Left renal pelvis (tissue), 4 donors: ENCODE results near the gene NEDD9. TPM values are rescaled to one million over a fixed set of nuclear protein-coding genes. Genes with fewer than 3 reads are reported as not detected.

Experiments used
- DNase-seq, 4 donors: peaks; one replicate each; pipeline ENCODE4 v3.0.0-alpha.2; 2013; ENCODE audit warnings: low read depth in 4 of 4, low spot score in 3 of 4
- polyA plus RNA-seq, 4 donors: library from polyadenylated mRNA; unstranded; fragments of 120-200 nt; gene quantifications; one replicate each; pipeline ENCODE4 v1.2.1, GENCODE V29; 2013; ENCODE audit not compliant: insufficient read length in 4 of 4

The NEDD9 gene
- polyA plus RNA-seq, 4 donors = 27.5 to 74.7 (median 68.8) TPM

DNA sequence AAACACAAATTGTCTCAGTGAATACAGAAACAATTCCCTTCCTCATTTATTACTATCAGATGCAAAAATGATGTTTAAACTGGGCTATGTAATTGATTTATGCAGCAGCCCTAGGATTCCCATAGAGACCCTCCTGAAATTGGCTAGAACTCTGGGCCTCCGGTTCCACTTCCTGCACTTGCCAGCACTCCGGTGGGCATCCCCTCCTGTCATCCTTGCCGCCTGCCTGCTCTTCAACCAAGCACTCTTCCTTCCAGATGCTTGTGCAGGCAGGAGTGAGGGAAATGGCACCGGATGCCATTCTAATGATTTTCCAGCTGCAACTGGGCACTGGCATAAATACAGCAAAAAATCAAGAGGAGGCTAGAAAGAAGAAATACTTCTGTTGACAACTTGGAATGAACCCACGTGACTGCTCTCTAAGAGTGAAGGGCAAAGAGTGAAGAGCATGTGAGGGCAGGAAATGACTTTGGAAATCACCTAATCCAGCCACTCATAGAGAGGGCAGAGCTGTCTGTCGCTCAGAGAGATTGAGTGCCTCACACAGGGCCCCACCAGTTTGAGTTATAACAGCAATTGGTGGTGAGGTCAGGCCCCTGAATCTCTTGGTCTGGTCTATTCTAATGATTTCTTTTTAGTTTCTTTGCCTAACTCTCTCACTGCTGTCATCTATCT, 3.7 kb upstream of the NEDD9 start:
- no peak for DNase-seq

DNA sequence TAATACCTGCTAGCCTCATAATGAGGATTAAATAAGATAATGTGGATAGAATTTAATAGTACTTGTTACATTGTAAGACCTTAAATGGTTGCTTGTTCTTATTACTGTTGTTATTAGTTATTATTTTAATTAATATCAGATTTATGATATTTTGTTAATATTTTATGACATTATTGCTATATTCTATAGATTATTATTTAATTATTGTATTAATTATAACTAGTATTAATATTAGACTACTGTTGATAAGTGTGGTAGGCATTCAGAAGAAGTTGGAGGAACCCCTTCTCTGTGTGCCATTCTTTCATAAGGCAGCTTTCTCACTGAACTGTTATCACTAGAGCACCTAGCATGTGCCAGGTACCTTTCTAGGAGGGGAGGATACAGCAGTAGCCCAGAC, 2.6 kb upstream of the NEDD9 start:
- no peak for DNase-seq

DNA sequence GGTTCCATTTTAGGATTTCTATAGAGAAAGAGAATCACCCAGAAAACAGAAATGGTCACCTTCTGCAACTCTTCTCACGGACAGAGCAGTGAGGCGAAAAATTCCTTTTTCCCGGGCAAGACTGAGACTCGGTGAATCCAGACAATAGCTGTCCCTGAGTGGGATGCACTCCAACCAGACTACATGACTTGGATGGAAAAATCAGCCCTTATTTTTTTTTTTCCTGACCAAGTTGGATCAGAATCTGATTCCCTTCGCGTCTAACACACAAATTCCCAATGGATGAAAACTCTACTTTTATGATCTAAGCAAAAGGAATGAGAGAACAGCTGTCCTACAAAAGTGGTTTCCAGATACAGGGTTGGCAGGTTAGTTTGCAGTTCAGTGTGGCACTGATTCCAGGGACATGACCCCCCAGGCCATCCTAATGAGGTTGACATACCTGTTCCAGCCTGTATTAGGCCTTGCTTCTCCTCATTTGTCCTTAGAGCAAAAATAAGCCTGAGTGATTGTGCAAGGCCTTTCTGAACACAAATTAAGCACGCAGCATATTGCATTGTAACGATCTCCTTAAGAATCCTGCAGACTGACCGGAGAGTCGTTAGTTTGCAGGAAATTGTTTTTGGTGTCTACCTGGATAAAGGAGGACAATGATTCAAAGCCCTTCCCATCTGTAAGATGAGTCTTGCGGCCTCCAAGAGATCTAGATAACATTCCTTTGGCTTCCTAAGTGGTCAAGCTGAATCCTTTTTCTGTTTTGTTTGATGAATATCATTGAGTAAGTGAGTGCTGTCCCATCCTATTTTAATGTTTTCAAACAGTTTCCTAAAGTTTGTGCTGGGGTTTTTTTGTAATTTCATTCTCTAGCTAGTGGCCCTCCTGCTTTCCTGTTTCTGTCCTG, 1.5 kb upstream of the NEDD9 start:
- no peak for DNase-seq

DNA sequence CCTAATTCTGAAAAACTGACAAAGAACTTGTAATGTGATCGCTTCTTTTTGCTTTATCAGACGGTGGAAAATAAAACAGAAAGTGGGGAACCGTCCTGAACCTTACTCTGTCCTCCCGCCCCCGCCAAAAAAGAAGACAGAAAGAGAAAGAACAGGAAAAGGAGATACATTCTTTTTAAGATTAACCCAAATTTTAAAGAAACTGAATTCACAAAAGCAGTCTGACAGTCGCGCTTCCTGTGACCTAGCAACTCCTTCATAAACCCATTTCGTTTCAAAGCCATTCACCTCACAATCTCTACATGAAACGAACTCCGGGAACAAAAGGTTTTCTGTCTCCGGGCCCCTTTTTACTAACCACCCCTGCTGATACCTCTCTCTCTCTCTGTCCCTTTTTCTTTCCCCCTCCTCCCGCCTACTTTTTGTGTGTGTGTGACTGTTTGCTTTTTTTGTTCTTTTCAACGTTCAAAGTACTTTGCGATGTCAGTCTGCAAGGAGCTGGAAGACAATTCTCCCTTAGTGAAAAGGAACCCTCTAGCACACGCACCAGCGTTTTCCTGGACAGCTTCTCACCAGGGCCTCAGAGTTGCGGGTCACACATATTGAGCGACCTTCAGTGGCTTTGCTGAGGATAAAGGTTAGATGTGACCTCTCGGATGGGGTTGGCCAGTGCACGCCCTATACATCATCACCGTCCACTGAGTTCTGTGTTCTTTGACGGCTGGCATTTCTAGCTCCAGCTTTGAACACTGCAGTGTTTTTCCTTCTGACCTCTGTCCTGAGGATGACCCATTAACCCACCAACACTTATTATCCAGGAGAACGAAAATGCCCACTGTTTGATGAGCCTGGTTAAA, 530 bp upstream of the NEDD9 start:
- DNase-seq = no peak

DNA sequence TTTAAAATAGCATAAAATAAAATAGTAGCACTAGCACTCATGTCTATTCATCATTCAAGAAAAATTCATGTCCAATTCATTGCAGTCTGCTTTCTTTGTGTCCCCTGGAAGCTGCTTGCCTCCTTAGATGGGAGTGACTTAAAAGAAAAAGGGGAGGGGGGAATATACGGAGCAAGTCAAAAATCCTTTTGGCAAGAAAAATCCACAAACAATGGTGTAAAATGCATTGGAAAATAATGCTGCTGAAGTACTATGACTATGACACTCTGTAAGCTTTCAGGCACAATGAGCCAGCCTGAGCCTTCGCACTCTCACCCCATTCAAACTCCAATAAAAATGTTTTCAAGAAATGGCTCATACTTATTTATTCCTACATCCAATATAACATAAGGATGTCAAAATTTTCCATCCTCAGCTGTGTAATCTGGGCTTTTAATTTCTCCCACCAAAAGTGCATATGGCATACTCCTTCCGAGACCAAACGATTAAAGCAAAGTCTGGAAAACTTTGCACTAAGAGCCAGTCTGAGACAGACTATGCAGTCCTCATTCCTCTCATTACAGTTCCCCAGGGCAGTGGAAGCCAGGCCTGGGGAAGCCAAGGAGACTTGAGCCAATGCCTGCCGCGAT, 790 bp downstream of the NEDD9 start:
- no peak for DNase-seq

DNA sequence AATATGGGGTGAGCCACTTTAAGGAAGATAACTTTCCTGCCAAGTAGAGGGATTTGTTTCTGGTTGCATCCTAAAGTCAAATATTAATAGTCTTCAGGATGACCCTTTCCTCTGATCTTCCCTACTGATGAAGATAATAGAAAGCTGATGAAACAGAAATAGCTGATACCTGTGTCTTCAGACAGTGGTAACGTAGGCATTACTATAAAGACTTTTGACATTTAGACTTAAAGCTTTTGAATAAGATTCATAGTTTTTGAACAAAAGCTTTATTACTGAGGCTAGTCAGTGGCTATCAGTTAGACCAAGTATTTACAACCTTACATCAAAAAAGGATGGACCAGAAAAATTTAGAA, 1.4 kb downstream of the NEDD9 start:
- no peak for DNase-seq

DNA sequence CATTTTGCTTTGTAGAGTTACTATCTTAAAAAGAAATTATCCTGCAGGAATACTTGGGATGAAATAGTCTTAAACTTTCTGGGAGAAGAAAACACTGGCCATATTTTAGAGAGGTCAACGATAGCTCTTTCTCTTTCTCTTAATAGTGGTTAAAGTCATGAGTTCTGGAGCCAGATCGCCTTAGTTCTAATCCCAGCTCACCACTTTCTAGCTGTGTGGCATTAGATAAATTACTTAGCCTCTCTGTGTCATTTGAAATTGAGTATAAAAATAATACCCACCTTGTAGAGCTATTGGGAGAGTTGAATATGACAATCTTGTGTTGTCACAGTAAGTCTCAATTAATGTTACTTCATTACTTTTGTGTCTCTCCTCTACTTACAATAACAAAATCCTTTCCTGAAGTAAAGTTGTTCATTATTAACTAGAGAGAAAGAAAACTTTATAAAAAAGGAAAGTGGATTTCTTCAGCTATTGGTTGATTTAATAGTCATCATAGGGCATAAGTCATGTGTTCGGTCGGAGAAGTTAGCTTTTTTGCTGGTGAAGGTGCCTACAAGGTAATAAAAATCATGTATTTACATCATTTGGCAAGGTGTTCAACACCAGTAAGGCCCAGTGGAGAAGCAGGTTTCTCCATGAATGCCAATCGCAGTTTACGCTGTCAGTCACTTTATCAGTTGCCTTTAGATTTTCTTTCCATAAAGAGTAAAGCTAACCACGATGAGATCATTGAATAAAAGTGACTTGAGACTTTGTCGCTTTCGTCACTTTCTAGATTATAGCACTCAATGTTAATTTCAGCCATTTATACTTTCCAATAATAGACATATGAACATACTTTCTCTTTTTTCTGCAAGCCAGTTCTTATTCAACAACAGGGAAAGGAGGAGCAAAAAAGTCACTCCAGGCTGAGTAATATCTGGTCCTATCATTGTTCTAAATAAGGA, 2.0 kb downstream of the NEDD9 start:
- no peak for DNase-seq

DNA sequence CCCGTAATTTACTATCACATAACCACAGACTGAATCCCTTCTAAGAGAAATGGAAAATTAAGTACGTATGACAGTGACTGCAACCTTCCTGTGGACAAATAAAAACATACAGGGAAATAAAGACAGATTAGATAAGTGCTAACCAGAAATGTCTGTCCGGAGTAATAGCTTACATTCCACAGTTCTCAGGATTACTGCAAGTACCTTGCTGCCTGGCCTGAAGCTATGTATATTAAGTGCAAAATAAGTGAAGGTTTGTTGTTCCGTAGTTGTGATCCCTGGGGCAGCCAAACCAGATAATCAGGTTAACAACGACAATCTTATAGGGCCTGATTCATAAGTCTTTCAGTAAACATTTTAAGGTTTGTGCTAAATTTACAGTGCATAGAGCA, 2.8 kb downstream of the NEDD9 start:
- DNase-seq = no peak

DNA sequence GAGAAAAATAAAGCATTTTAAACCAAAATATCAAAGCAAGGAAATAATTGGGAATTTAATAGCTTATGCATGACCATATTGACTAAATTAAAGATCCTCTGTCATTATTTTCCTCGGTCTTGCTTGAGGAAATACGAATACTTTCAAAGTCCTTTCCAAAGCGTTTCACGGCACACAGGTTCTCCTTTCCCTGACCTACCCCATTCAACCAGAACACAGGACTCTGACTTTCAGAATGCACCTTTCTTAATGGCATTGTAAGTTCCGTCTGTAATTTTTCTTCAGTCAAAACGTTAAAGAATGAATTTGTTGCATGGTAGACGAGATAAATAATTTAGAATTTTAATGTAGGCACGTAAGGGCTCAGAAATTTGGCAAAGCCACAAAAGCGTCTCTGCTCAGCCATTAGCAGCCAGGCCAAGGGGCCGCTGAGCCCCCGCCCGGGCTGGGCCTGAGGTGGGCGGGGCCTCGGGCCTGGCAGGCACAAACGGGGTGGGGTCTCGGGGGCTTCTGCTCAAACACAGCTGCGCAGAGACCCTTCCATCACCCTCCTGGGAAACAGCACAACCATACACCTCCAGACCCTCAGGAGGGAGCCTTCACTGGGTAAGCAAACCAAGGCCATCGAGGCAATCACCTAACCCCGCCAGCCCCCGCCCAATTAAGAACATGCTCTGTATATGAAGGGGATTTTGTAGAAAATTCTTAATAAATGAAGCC, 3.4 kb downstream of the NEDD9 start:
- DNase-seq = no peak

DNA sequence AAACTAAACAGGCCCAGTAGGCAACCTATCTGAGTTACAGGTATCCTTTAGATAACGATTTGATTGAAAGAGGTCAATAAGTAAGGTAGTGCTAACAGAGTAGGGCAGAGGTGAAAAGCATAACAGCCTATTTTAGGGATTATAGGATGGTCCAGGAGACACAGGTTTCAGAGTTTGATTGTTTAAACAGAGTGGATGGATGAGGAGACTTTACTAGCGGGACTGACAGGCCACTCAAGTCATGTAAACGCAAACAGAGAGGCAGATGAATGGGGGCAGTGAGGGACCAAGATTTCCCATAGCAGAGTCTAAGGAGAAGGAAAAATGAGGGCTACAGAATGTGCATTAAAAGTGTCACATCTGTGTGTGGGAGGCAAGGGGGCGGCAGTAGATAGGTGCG, 4.8 kb downstream of the NEDD9 start:
- no peak for DNase-seq

DNA sequence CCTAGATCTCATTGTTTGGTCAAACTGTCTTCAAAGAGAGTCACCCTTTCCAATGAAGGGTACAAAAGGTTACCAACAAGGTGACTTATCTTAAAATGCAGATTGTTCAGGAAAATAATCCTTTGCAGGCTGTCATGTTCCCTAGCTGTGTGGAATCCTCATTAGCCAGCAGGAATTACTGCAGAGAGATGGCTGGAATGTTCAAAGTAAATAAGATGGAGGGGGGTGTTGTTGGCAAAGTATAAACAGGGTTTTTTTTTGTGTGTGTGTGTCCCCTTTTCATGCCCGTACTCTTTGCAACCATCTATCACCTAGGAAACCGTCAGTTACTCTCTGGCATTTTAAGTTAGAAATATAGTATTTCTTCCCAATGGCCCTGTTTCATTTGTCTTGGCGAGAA, 6.5 kb downstream of the NEDD9 start:
- no peak for DNase-seq

DNA sequence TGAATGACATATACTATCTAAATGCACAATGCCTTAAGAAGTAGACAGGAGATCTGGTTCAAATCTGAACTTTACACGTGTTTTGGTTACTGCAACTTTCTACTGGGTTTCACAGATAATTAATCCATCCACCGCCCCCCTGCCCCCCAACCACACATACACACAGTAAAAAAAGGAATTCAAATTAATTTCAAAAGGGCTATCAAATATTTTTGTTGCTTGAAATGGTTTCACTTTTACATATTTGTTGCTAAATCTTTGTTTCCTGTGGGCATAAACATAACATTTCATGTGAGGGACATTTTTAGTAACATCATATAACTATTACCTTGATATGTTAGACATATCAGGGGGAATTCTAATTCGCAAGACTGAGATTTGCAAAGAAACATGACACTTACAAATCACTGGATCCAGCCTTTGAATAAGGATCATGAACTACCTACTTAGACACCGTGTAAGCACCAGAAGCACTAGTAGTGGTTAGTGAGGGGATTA, 7.5 kb downstream of the NEDD9 start:
- no peak for DNase-seq

DNA sequence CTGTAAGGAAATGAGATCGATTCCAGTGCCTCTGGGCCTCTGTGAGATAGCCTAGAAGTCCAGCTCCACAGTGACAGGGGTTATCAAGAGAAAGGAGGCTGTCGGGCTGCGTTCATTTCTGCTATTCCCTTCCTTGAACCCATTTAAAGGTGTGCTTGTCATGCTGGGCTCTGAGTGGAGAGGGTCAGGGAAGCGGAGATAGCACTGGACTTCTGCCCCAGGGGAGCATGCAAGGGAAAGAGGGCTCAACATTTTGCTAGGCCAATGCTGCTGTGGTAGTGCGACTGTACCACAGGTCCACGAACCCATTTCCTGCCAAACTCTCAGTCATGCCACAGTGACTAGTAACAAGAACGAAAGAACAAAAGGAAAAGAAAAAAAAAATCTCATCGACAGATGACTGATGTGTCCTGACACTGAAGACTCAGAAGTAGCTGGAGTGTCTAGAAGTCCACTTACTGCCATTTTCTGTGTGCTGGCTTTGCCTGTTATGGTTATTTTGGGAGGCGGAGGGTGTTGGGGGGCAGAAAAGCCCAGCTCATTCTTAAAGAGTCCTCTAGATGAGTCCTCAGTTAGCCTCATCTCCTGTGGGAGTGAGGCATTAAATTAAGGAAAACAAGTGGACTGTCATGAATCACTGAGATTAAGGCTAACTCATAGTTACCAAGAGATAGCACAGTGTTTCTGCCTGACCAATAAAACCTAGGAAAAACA, 8.1 kb downstream of the NEDD9 start:
- no peak for DNase-seq

DNA sequence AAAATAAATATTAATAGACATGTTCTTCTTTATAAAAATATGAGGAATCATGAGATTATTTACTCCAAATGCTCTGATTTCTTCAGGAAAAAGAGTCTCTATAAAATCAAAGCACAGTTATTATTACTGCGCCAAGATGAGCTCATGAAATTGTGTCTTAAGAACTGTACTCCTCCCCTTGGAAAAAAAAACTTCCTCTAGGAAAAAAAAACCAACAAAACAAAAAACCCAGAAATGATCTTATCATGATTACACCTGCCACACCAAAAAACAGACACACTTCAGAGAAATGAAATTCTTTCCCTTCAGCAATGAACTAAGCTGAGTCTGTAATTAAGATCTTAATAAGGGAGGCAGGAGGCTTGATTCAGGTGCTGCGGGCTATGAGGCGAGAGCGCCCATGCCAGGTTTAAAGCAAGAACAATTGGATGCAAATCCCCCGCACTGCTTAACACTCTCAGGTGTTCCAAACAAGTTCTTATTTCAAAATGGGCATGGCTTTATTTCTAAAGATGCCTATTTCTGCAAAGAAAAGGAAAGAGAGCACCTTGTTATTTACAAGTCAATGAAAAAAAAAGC, 9.1 kb downstream of the NEDD9 start:
- DNase-seq = no peak

DNA sequence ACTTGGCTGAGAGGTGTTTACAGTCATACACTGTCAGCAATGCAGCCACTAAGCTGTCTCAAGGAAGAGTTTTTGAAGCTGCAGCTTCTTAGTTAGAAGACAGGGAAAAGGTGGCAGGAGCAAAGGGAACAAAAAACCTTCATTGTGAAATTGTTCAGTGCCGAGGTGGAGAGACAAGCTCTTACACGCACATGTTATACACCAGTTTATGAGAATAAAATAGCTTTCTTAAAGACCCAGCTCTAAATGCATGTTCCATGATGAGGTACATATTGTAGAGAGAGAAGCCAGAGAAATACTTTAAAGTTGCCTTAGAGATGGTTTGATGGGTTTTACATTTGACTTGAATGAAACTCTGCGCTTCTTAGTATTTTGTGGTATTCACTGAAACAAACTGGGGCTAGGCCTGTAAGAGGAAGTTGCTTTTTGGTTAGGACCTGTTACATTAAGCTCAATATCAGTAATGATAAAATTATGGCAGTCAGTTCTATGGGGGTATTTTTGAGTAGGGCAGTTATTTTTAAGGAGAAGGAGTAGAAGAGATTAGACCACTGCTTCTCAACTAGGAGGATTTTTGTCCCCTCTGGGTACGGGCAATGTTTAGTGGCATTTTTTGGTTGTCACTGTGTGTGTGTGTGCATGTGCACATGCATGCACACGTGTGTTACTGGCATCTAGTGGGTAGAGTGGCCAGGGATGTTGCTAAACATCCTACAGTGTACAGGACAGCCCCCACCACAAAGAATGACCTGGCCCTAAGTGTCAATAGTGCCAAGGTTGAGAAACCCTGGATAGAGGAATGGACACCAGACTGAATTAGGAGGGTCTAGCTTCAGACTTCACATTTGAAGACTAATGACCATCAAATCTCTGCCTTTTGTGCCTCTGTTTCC, 9.8 kb downstream of the NEDD9 start:
- DNase-seq = no peak

DNA sequence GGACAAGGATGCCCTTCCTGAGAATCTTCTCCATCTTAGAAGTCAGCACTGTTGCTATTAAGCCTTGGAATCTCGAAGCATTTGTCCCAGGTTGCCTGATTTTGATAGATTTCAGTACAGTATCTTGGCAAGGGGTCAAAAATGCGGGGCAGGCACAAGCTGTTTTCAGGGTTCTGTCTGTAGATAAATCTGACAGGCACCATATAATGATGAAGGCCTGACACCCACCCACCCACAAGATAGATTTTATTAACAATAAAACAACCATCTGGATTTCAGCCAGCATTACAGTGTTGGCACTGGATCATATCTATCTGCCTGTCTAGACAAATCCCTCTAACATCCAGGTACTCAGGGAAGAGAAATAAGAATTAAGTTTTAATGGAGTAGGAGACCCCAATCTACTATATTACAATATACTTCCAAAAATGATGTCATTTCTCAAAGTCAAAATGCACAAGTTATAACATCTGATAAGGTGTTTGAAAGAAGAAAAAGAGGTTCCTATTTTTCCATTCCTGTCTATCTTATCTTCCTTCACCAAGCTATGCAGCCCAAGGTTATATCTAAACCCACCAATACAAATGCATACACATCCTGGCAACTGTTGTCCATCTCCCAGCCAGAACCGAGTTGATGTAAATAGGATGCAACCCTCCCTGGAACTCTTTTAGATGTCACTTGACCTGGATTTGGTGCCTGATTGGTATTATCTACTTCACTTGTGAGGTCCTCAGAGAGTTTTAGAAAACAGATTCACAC, 10.7 kb downstream of the NEDD9 start:
- no peak for DNase-seq
